ENCODE results near the gene MSL1. TPM values are rescaled to one million over a fixed set of nuclear protein-coding genes. Genes with fewer than 3 reads are reported as not detected.
A peak's percentile ranks its signal among the peaks of the same experiment; 100 is the strongest.

MSL1 gene
- total and polyA plus RNA-seq, 2 of the 13 experiments (the other 11 are each of a cell fraction or from before 2014, with no cell fraction given), result 63.8 to 88.5 TPM

DNA sequence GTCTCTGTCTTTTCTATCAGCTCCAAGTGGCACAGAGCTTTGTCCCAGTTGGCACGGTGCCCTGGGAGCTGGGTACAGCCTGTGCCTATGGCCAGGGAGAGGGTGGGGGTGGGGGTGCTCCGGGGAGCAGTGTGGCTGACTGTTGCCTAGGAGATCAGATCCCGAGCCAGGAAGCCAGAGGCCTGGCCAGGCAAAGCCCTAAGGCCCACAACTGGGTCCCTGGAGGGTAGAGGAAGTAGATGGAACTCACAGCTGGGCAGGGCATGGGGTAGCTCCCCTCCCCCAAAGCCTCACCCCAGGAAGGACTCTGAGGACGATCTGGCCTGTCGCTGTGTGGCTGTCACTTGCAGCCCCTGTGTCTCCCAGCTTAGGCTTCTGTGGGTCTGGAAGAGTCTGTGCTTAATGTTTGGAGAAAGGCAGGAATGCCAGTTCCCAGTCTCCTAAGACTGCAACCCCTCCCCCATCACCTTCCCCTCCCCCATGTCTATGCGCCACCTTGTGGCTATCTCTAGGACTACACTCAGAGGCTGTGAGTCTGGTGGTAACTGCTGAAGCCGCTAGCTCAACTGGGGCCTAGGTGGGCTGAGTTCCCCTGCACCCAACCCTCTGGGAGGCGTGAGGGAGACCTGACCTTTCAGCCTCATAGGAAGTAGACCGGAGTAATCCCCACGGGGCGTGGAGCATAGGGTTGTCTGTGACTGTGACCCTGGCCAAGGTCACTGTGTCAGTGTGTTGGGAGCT lies 46.4 kb upstream of the MSL1 start (continued):
- TF ChIP-seq TBX3 (IDR thresholded peaks at IDR 0.05; ENCODE audit: borderline replicate concordance) (no peak), ARID2 (CRISPR knock-in tag; IDR thresholded peaks at IDR 0.05; ENCODE audit: borderline replicate concordance) (no peak), ZNF234 (CRISPR knock-in tag; conservative IDR thresholded peaks at IDR 0.05) (0 out of 2 replicates have a peak, but pooled peaks have one; percentile 30), SMAD9 (CRISPR knock-in tag; IDR thresholded peaks at IDR 0.05) (no peak), MTF1 (CRISPR knock-in tag; IDR thresholded peaks at IDR 0.05) (no peak), HOXD1 (CRISPR knock-in tag; IDR thresholded peaks at IDR 0.05) (no peak), ZNF629 (CRISPR knock-in tag; conservative IDR thresholded peaks at IDR 0.05) (no peak), ZNF329 (CRISPR knock-in tag; IDR thresholded peaks at IDR 0.05; ENCODE audit: low read depth) (no peak), GATAD2A (CRISPR knock-in tag; IDR thresholded peaks at IDR 0.05) (peak; percentile 37), ZNF674 (CRISPR knock-in tag; IDR thresholded peaks at IDR 0.05; ENCODE audit: low read depth) (no peak), ZNF616 (CRISPR knock-in tag; IDR thresholded peaks at IDR 0.05; ENCODE audit: low read depth) (no peak), ZNF484 (CRISPR knock-in tag; IDR thresholded peaks at IDR 0.05; ENCODE audit: borderline replicate concordance, low read depth) (no peak), ZNF441 (CRISPR knock-in tag; IDR thresholded peaks at IDR 0.05; ENCODE audit: borderline replicate concordance) (0 out of 2 replicates have a peak, but pooled peaks have one; percentile 43), ZNF468 (CRISPR knock-in tag; IDR thresholded peaks at IDR 0.05) (no peak), ZNF138 (CRISPR knock-in tag; IDR thresholded peaks at IDR 0.05; ENCODE audit: low read depth) (no peak), ZBTB7A (CRISPR knock-in tag; IDR thresholded peaks at IDR 0.05) (peak; percentile 11; the same call in 1 of the 2 replicates), ZSCAN29 (CRISPR knock-in tag; conservative IDR thresholded peaks at IDR 0.05) (no peak)
- TF ChIP-seq, protein P1, sequence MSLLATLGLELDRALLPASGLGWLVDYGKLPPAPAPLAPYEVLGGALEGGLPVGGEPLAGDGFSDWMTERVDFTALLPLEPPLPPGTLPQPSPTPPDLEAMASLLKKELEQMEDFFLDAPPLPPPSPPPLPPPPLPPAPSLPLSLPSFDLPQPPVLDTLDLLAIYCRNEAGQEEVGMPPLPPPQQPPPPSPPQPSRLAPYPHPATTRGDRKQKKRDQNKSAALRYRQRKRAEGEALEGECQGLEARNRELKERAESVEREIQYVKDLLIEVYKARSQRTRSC (CRISPR knock-in tag; IDR thresholded peaks at IDR 0.05; ENCODE audit: low read depth), result no peak
- TF ChIP-seq, protein P2, sequence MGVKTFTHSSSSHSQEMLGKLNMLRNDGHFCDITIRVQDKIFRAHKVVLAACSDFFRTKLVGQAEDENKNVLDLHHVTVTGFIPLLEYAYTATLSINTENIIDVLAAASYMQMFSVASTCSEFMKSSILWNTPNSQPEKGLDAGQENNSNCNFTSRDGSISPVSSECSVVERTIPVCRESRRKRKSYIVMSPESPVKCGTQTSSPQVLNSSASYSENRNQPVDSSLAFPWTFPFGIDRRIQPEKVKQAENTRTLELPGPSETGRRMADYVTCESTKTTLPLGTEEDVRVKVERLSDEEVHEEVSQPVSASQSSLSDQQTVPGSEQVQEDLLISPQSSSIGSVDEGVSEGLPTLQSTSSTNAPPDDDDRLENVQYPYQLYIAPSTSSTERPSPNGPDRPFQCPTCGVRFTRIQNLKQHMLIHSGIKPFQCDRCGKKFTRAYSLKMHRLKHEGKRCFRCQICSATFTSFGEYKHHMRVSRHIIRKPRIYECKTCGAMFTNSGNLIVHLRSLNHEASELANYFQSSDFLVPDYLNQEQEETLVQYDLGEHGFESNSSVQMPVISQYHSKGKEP (CRISPR knock-in tag; IDR thresholded peaks at IDR 0.05), result no peak
- TF ChIP-seq, protein P3, sequence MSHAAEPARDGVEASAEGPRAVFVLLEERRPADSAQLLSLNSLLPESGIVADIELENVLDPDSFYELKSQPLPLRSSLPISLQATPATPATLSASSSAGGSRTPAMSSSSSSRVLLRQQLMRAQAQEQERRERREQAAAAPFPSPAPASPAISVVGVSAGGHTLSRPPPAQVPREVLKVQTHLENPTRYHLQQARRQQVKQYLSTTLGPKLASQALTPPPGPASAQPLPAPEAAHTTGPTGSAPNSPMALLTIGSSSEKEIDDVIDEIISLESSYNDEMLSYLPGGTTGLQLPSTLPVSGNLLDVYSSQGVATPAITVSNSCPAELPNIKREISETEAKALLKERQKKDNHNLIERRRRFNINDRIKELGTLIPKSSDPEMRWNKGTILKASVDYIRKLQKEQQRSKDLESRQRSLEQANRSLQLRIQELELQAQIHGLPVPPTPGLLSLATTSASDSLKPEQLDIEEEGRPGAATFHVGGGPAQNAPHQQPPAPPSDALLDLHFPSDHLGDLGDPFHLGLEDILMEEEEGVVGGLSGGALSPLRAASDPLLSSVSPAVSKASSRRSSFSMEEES (CRISPR knock-in tag; IDR thresholded peaks at IDR 0.05), result no peak
- TF ChIP-seq, protein P4, sequence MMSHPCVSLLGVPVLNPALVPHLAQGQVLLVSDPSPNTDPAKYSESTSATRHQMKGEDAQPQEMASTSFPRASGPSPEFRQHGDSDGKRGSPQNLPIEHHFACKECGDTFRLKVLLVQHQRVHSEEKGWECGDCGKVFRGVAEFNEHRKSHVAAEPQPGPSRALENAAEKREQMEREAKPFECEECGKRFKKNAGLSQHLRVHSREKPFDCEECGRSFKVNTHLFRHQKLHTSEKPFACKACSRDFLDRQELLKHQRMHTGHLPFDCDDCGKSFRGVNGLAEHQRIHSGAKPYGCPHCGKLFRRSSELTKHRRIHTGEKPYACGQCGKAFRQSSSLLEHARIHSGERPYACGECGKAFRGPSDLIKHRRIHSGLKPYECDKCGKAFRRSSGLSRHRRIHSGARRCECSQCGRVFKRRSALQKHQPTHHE (CRISPR knock-in tag; IDR thresholded peaks at IDR 0.05; ENCODE audit: borderline replicate concordance), result no peak
- TF ChIP-seq, protein P5, sequence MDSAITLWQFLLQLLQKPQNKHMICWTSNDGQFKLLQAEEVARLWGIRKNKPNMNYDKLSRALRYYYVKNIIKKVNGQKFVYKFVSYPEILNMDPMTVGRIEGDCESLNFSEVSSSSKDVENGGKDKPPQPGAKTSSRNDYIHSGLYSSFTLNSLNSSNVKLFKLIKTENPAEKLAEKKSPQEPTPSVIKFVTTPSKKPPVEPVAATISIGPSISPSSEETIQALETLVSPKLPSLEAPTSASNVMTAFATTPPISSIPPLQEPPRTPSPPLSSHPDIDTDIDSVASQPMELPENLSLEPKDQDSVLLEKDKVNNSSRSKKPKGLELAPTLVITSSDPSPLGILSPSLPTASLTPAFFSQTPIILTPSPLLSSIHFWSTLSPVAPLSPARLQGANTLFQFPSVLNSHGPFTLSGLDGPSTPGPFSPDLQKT (CRISPR knock-in tag; IDR thresholded peaks at IDR 0.05; ENCODE audit: borderline replicate concordance), result no peak
- TF ChIP-seq, protein P6, sequence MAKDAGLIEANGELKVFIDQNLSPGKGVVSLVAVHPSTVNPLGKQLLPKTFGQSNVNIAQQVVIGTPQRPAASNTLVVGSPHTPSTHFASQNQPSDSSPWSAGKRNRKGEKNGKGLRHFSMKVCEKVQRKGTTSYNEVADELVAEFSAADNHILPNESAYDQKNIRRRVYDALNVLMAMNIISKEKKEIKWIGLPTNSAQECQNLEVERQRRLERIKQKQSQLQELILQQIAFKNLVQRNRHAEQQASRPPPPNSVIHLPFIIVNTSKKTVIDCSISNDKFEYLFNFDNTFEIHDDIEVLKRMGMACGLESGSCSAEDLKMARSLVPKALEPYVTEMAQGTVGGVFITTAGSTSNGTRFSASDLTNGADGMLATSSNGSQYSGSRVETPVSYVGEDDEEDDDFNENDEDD (CRISPR knock-in tag; IDR thresholded peaks at IDR 0.05; ENCODE audit: borderline replicate concordance), result no peak
